ENCODE results near the gene AK1.
A peak's percentile ranks its signal among the peaks of the same experiment; 100 is the strongest.

- TF ChIP-seq RAD21 (CRISPR knock-in tag; IDR thresholded peaks at IDR 0.05) (no peak), PHF8 (CRISPR knock-in tag; IDR thresholded peaks at IDR 0.05) (peak; percentile 53; the same call in 1 of the 2 replicates)
- TF ChIP-seq, protein P1, sequence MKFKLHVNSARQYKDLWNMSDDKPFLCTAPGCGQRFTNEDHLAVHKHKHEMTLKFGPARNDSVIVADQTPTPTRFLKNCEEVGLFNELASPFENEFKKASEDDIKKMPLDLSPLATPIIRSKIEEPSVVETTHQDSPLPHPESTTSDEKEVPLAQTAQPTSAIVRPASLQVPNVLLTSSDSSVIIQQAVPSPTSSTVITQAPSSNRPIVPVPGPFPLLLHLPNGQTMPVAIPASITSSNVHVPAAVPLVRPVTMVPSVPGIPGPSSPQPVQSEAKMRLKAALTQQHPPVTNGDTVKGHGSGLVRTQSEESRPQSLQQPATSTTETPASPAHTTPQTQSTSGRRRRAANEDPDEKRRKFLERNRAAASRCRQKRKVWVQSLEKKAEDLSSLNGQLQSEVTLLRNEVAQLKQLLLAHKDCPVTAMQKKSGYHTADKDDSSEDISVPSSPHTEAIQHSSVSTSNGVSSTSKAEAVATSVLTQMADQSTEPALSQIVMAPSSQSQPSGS (CRISPR knock-in tag; IDR thresholded peaks at IDR 0.05), result no peak
These were observed 21.1 kb upstream of the AK1 start for GRCh38 chr9:127898433-127899127.

Measured in HepG2 (cell line).